ENCODE results near the gene FAM110D. TPM values are rescaled to one million over a fixed set of nuclear protein-coding genes. Genes with fewer than 3 reads are reported as not detected.

FAM110D gene
- total RNA-seq, 1 experiment from 2014 or later: 0.46 TPM

- no peak within 1 kb of the TSS for H3K18ac ChIP-seq (ENCODE audit: insufficient read length, low read depth, low read length)
- H3K79me2 ChIP-seq (ENCODE audit: insufficient read depth, low read length): no peaks in the 10 kb centered on the region
- peak; percentile 97 for DNase-seq
- no peak within 1 kb of the TSS for H2AFZ ChIP-seq (ENCODE audit: low read length)
- WGBS (ENCODE audit: extremely low coverage, insufficient read length, low lambda C conversion rate): no CpG with 5 or more reads among the region's 21 CpGs
- H2BK15ac ChIP-seq (ENCODE audit: low read depth, low read length): no peak within 1 kb of the TSS
- TF ChIP-seq CTCF (conservative IDR thresholded peaks at IDR 0.05): peak; percentile 64
- no peaks in the 10 kb centered on the region for H4K20me1 ChIP-seq (ENCODE audit: control insufficient read depth, insufficient read depth, insufficient read length)
- H4K8ac ChIP-seq (replicated peaks; ENCODE audit: insufficient read length, low read depth, low read length): no peak within 1 kb of the TSS
- no peaks in the 10 kb centered on the region for H3K4me1 ChIP-seq (ENCODE audit: insufficient read depth, low read length)
- H3K79me1 ChIP-seq (ENCODE audit: insufficient read depth, low read depth, low read length, poor library complexity, severe bottlenecking): no peaks in the 10 kb centered on the region
- H4K91ac ChIP-seq (ENCODE audit: insufficient read length, low read depth, low read length): no peak within 1 kb of the TSS
- H3K27me3 ChIP-seq (ENCODE audit: insufficient read depth, low read length): no peaks in the 10 kb centered on the region
- no peak within 1 kb of the TSS for H3K14ac ChIP-seq (ENCODE audit: insufficient read depth, low read length)
- H3K23me2 ChIP-seq (ENCODE audit: insufficient read length, low read depth, low read length, poor library complexity, severe bottlenecking): no peaks in the 10 kb centered on the region
- Mint-ChIP-seq H3K4me1 (peaks cover 3 to 11% of the 10 kb centered on the region in 2 experiments; a peak in 3 of 4 replicates), H3K4me3 (peak within 1 kb of the TSS; percentile 79 to 82), H3K27me3 (ENCODE audit: low read depth) (no peaks in the 10 kb centered on the region), H3K36me3 (ENCODE audit: insufficient read depth in 1 of 3, low read depth in 3 of 3) (peaks cover 0 to 15% (median 14%) of the 10 kb centered on the region in 3 experiments; a peak in 4 of 7 replicates), H3K27ac (peak within 1 kb of the TSS; percentile 43 to 97 (median 95); a peak in 5 of 7 replicates), H3K9me3 (no peaks in the 10 kb centered on the region)
- H2BK12ac ChIP-seq (ENCODE audit: insufficient read length, low read depth, low read length): no peak within 1 kb of the TSS
- no peak within 1 kb of the TSS for H3T11ph ChIP-seq (ENCODE audit: low read length)
- H4K5ac ChIP-seq (ENCODE audit: insufficient read length, low read depth, low read length): no peak within 1 kb of the TSS
- peak within 1 kb of the TSS; percentile 30 for H3K9ac ChIP-seq (ENCODE audit: extremely low read depth, insufficient read length, low read length)
- no peak within 1 kb of the TSS for H2AK5ac ChIP-seq (ENCODE audit: insufficient read length, low read length)
- no peaks in the 10 kb centered on the region for H3K9me3 ChIP-seq (ENCODE audit: control insufficient read depth, low read depth, low read length)
- H3K23ac ChIP-seq (ENCODE audit: insufficient read length, low read depth, low read length): no peak within 1 kb of the TSS
- H3K27ac ChIP-seq (ENCODE audit: insufficient read length, low read depth, low read length): no peak within 1 kb of the TSS
- no peak within 1 kb of the TSS for H2BK5ac ChIP-seq (ENCODE audit: insufficient read length, low read length)
- H3K4ac ChIP-seq (ENCODE audit: low read depth, low read length): no peak within 1 kb of the TSS
- no peak within 1 kb of the TSS for H3K56ac ChIP-seq (ENCODE audit: insufficient read length, low read depth, low read length)
- no peak within 1 kb of the TSS for H2BK20ac ChIP-seq (ENCODE audit: low read depth, low read length, poor library complexity, severe bottlenecking)
- peak within 1 kb of the TSS; percentile 9 for H3K4me2 ChIP-seq (ENCODE audit: insufficient read depth, insufficient read length, low read length)
- H2BK120ac ChIP-seq (ENCODE audit: low read depth, low read length, poor library complexity, severe bottlenecking): no peak within 1 kb of the TSS
Measured at GRCh38 chr1:26177182-26177684, 18.4 kb downstream of the FAM110D start, which contains the start of gene CNKSR1. TSS of gene CNKSR1 (plus strand) at chr1:26177491. CDS start at chr1:26177548, 57 bp downstream.

Measured in H9 (cell line).